ENCODE results near the gene MYO1D. TPM values are rescaled to one million over a fixed set of nuclear protein-coding genes. Genes with fewer than 3 reads are reported as not detected.

MYO1D gene
- total RNA-seq, 4 donors from 2014 or later, result 247 to 569 (median 444) TPM

- in situ Hi-C loops (cut with MboI; ENCODE audit: low pct_ligation_motif_present in 1 of 4, low pct_unique_long_range_greater_than_20kb in 1 of 4, low sequenced_read_pairs in 3 of 4), result loop anchor here in 2 of 4 donors (25.0 kb wide), 2 partner anchors 265 to 415 kb away; no protein-coding TSS in a partner anchor
- no peak for DNase-seq
- Histone ChIP-seq H3K36me3 (no peaks in the 10 kb centered on the region), H3K4me3 (no peak overlapping the region), H3K27me3 (no peaks in the 10 kb centered on the region), H3K9me3 (no peaks in the 10 kb centered on the region), H3K4me1 (no peaks in the 10 kb centered on the region), H3K27ac (no peak overlapping the region)
- intact Hi-C loops (cut with DNase I; ENCODE audit: low total_unique reads), result no loop called here
- TF ChIP-seq POLR2A (IDR thresholded peaks at IDR 0.05) (no peak), EP300 (IDR thresholded peaks at IDR 0.05; ENCODE audit: low read depth) (no peak), CTCF (IDR thresholded peaks at IDR 0.05) (no peak), POLR2AphosphoS5 (IDR thresholded peaks at IDR 0.05) (no peak)
- 87 to 91% methylated on average over 4 to 18 of the region's 18 CpGs for WGBS, 2 donors (ENCODE audit: low coverage in 1 of 2)
Measured at GRCh38 chr17:32497431-32498205, 379.3 kb downstream of the MYO1D start.

GRCh38 chr17:32496395-32497073, 380.4 kb downstream of the MYO1D start:
- Histone ChIP-seq H3K27ac (no peak overlapping the region), H3K36me3 (no peaks in the 10 kb centered on the region), H3K9me3 (no peaks in the 10 kb centered on the region), H3K4me1 (no peaks in the 10 kb centered on the region), H3K4me3 (no peak overlapping the region), H3K27me3 (no peaks in the 10 kb centered on the region)
- DNase-seq, result no peak
- WGBS, 2 donors (ENCODE audit: low coverage in 1 of 2), result 87% methylated on average over 16 of the region's 16 CpGs; no CpG with 5 or more reads in 1 of the 2 donors
- intact Hi-C loops (cut with DNase I; ENCODE audit: low total_unique reads), result no loop called here
- in situ Hi-C loops (cut with MboI; ENCODE audit: low pct_ligation_motif_present in 1 of 4, low pct_unique_long_range_greater_than_20kb in 1 of 4, low sequenced_read_pairs in 3 of 4), result loop anchor here in 2 of 4 donors (25.0 kb wide), 2 partner anchors 266 to 416 kb away; no protein-coding TSS in a partner anchor
- TF ChIP-seq POLR2AphosphoS5 (IDR thresholded peaks at IDR 0.05) (no peak), POLR2A (IDR thresholded peaks at IDR 0.05) (no peak), CTCF (IDR thresholded peaks at IDR 0.05) (no peak), EP300 (IDR thresholded peaks at IDR 0.05; ENCODE audit: low read depth) (no peak)

GRCh38 chr17:32495359-32496231, 381.3 kb downstream of the MYO1D start:
- TF ChIP-seq CTCF (IDR thresholded peaks at IDR 0.05) (no peak), POLR2A (IDR thresholded peaks at IDR 0.05) (no peak), POLR2AphosphoS5 (IDR thresholded peaks at IDR 0.05) (no peak), EP300 (IDR thresholded peaks at IDR 0.05; ENCODE audit: low read depth) (no peak)
- Histone ChIP-seq H3K4me1 (no peaks in the 10 kb centered on the region), H3K27me3 (no peaks in the 10 kb centered on the region), H3K9me3 (no peaks in the 10 kb centered on the region), H3K36me3 (no peaks in the 10 kb centered on the region), H3K4me3 (no peak overlapping the region), H3K27ac (no peak overlapping the region)
- WGBS, 2 donors (ENCODE audit: low coverage in 1 of 2), result 71% methylated on average over 43 of the region's 45 CpGs; no CpG with 5 or more reads in 1 of the 2 donors
- intact Hi-C loops (cut with DNase I; ENCODE audit: low total_unique reads) (no loop called here), in situ Hi-C loops (cut with MboI; ENCODE audit: low pct_ligation_motif_present in 1 of 4, low pct_unique_long_range_greater_than_20kb in 1 of 4, low sequenced_read_pairs in 3 of 4) (loop anchor here in 2 of 4 donors (25.0 kb wide), 2 partner anchors 267 to 417 kb away; no protein-coding TSS in a partner anchor)
- DNase-seq, result no peak
